HEK293T (cell line): Measurements from ENCODE around the gene TEX2.
"Not testable (repeated sequence)": the region's sequence is repeated elsewhere in the genome, so short reads cannot be mapped to it uniquely, and the experiment has no call there.

Source experiments
- CTCF ChIA-PET: fragments of 350-600 bp; formaldehyde crosslinking; extraction: SDS; loops from one replicate; lab custom pipeline; 2021; ENCODE audit warnings: antibody characterized with exemption, inconsistent platforms; lab: Yijun Ruan, JAX
- POLR2A ChIA-PET: fragments of 350-600 bp; formaldehyde crosslinking; extraction: SDS; loops from one replicate; lab custom pipeline; 2020; ENCODE audit warnings: antibody characterized with exemption, inconsistent platforms; lab: Yijun Ruan, JAX
- DNase-seq: peaks from one replicate; pipeline ENCODE4 v3.0.0; 2012; ENCODE audit warnings: mixed read lengths; ENCODE audit errors: extremely low spot score
- ARNT ChIP-seq: fragments of 450-650 bp; IDR thresholded peaks from 2 replicates; pipeline ENCODE4 v1.6.1; 2017; ENCODE audit warnings: mild to moderate bottlenecking
- BHLHE40 ChIP-seq: fragments of 450-650 bp; IDR thresholded peaks from 2 replicates; pipeline ENCODE4 v1.6.1; 2016; ENCODE audit warnings: mild to moderate bottlenecking, moderate library complexity, borderline replicate concordance
- CTBP1 ChIP-seq: fragments of 450-650 bp; IDR thresholded peaks from 2 replicates; pipeline ENCODE4 v1.6.1; 2016; ENCODE audit warnings: borderline replicate concordance
- ELF4 ChIP-seq: fragments of 450-650 bp; IDR thresholded peaks from 2 replicates; pipeline ENCODE4 v1.6.1; 2017; ENCODE audit warnings: antibody characterized with exemption
- FOXA1 ChIP-seq: fragments of 450-650 bp; IDR thresholded peaks from 2 replicates; pipeline ENCODE4 v1.6.1; 2016; ENCODE audit warnings: mild to moderate bottlenecking
- FOXK2 ChIP-seq: fragments of 450-650 bp; IDR thresholded peaks from 2 replicates; pipeline ENCODE4 v1.6.1; 2016; ENCODE audit warnings: mild to moderate bottlenecking
- FOXM1 ChIP-seq: fragments of 450-650 bp; IDR thresholded peaks from 2 replicates; pipeline ENCODE4 v1.6.1; 2017; ENCODE audit warnings: mild to moderate bottlenecking, borderline replicate concordance
- HDGF ChIP-seq: fragments of 450-650 bp; IDR thresholded peaks from 2 replicates; pipeline ENCODE4 v1.6.1; 2017; ENCODE audit warnings: antibody characterized with exemption, borderline replicate concordance
- L3MBTL2 ChIP-seq: fragments of 450-650 bp; conservative IDR thresholded peaks from 2 replicates; pipeline ENCODE4 v1.6.1; 2016; ENCODE audit warnings: mild to moderate bottlenecking
- LEF1 ChIP-seq: fragments of 450-650 bp; IDR thresholded peaks from 2 replicates; pipeline ENCODE4 v1.6.1; 2017; ENCODE audit warnings: mild to moderate bottlenecking, borderline replicate concordance
- NFRKB ChIP-seq: fragments of 450-650 bp; IDR thresholded peaks from 2 replicates; pipeline ENCODE4 v1.6.1; 2016; ENCODE audit warnings: mild to moderate bottlenecking, moderate library complexity
- SP1 ChIP-seq: fragments of 450-650 bp; IDR thresholded peaks from 2 replicates; pipeline ENCODE4 v1.6.1; 2017
- SUZ12 ChIP-seq: fragments of 450-650 bp; IDR thresholded peaks from 2 replicates; pipeline ENCODE4 v1.6.1; 2016; ENCODE audit warnings: mild to moderate bottlenecking
- TARDBP ChIP-seq: fragments of 450-650 bp; IDR thresholded peaks from 2 replicates; pipeline ENCODE4 v1.6.1; 2016
- ZNF384 ChIP-seq: fragments of 450-650 bp; IDR thresholded peaks from 2 replicates; pipeline ENCODE4 v1.6.1; 2016
- TF ChIP-seq, protein P1 (sequence below): fragments of 450-650 bp; IDR thresholded peaks from 2 replicates; pipeline ENCODE4 v1.6.1; 2016

The TEX2 gene

DNA sequence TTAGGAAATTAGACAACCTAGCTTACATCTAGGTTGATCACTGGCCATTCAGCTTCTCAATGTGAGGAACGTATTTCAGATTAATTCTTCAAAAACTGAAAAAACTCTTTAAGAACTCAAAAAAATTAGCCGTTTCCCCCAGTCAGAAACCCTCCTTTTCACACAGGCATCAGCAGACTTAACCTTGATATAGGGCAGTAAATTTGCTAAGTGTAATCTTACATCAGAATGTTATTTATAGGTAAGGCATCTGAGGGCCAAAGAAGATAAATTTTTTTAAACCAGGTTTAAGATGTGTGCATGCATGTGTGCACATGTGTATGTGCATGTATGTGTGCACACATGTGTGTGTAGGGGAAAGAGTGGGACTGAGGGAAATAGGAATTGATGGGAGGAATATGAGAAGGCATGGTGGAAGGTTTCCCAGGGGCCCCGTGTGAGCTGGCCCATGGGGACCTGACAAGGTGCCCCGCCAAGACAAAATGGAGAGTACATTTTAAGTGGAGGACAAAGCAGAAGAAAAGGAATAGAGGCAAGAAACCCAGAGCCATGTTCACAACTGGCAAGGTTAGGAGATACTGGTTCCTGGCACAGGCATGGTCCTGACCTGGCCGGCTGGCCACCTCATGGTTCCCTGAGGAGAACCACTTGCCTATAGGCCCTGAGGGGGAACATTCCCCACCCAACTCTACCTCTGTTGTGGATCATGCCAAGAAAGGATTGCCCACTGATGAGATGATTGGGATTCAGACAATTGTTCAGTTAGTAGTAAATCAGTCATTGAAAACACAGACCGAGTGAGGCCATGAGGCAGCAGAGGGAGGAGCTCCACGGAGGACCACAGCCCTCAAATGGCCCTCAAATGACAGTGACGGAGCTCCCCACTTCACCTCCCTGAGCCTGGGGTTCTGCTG is 33.0 kb downstream of the TEX2 start:
- TF ChIP-seq ARNT, result no peak
- no peak for TF ChIP-seq ELF4
- TF ChIP-seq HDGF, result no peak
- no peak for DNase-seq
- POLR2A ChIA-PET, result interaction anchor here (1.3 to 1.4 kb wide), 2 partner anchors 13 to 85 kb away, joined by 3 read pairs; no protein-coding TSS in a partner anchor
- CTCF ChIA-PET, result no interaction called here

DNA sequence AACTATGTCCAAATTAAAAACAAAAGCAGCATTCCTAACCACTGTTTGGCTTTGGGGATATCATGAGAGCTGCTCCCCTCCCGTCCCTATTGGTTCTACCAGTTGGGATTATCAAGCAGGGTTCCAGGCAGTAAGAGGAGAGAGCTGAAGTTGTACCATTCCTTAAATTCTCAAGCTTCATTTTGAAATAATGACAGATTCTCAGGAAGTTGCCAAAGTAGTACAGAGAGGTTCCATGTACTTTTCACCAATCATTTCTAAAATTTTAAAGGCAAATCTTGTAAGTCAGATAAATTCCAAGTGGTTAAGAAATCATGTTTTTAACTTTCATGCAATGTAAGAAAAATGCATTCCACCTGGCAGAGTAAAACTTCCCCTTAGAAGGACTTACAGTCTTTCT is 36.9 kb downstream of the TEX2 start:
- TF ChIP-seq SP1 (no peak), L3MBTL2 (no peak), CTBP1 (no peak), SUZ12 (no peak), FOXA1 (no peak), TARDBP (no peak), FOXK2 (no peak), BHLHE40 (no peak), ARNT (no peak), HDGF (no peak), ZNF384 (no peak)
- TF ChIP-seq, protein P1, sequence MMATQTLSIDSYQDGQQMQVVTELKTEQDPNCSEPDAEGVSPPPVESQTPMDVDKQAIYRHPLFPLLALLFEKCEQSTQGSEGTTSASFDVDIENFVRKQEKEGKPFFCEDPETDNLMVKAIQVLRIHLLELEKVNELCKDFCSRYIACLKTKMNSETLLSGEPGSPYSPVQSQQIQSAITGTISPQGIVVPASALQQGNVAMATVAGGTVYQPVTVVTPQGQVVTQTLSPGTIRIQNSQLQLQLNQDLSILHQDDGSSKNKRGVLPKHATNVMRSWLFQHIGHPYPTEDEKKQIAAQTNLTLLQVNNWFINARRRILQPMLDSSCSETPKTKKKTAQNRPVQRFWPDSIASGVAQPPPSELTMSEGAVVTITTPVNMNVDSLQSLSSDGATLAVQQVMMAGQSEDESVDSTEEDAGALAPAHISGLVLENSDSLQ, result no peak
- POLR2A ChIA-PET, result no interaction called here
- CTCF ChIA-PET, result interaction anchor here (0.6 to 0.7 kb wide), 2 partner anchors 11 to 64 kb away, joined by 3 read pairs; no protein-coding TSS in a partner anchor
- DNase-seq, result no peak

DNA sequence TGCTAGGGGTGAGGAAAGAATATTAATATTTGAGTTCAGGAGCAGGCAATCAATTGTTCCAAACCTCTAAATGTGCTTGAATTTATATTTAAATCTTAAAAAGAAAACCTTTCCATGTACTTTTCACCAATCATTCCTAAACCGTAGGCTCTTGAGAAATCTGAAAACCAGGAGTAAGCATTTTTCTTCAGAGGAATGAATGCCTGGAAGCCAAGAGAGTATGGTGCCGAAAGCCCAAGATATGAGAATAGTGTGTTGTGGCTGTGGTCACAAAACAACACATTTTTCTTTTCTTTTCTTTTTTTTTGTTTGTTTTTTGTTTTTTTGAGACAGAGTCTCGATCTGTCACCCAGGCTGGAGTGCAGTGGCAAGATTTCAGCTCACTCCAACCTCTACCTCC is 37.6 kb downstream of the TEX2 start:
- ChIA-PET POLR2A (no interaction called here), CTCF (no interaction called here)
- no peak for DNase-seq
- TF ChIP-seq TARDBP (no peak), HDGF (no peak), SP1 (no peak), ZNF384 (no peak), LEF1 (no peak), BHLHE40 (no peak)

- no peak for DNase-seq
- ChIA-PET POLR2A (interaction anchor here (1.0 to 1.2 kb wide), 2 partner anchors 39 to 78 kb away, joined by 3 to 5 read pairs; partner anchors contain the start of gene TEX2), CTCF (no interaction called here)
- TF ChIP-seq TARDBP, result no peak
- no peak for TF ChIP-seq SUZ12
Measured at GRCh38 chr17:64223931-64224629, 39.0 kb downstream of the TEX2 start.

GRCh38 chr17:64223283-64223682 is 39.8 kb downstream of the TEX2 start:
- ChIA-PET CTCF (interaction anchor here (0.8 kb wide), 1 partner anchor 14 kb away, joined by 3 read pairs; no protein-coding TSS in a partner anchor), POLR2A (interaction anchor here (1.0 to 1.2 kb wide), 2 partner anchors 40 to 77 kb away, joined by 3 to 5 read pairs; partner anchors contain the start of gene TEX2)
- DNase-seq, result no peak
- TF ChIP-seq ELF4 (no peak), SUZ12 (no peak), FOXM1 (no peak), FOXK2 (no peak), FOXA1 (no peak), ARNT (no peak), CTBP1 (no peak), NFRKB (no peak), L3MBTL2 (no peak), BHLHE40 (no peak)
- TF ChIP-seq, protein P1, result no peak

DNA sequence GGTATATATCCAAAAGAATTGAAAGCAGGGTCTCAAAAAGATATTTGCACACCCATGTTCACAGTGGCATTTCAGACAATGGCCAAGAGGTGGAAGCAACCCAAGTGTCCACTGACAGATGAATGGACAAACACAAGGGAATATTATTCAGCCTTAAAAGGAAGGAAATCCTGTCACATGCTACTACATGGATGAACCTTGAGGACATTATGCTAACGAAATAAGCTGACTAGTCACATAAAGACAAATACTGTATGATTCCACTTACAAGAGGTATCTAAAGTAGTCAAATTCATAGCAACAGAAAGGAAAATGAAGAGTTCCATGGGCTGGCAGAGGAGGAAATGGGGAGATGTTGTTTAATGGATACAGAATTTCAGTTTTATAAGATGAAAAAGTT is 41.4 kb downstream of the TEX2 start:
- CTCF ChIA-PET, result no interaction called here
- TF ChIP-seq, protein P1, result no peak
- no peak for TF ChIP-seq CTBP1
- no peak for TF ChIP-seq L3MBTL2
- TF ChIP-seq TARDBP, result no peak
- TF ChIP-seq LEF1, result no peak
- TF ChIP-seq NFRKB, result no peak
- DNase-seq, result no peak
- POLR2A ChIA-PET, result no interaction called here

- CTCF ChIA-PET, POLR2A ChIA-PET, DNase-seq: not testable (repeated sequence)
Measured at GRCh38 chr17:64220604-64221003, 42.5 kb downstream of the TEX2 start.
